GM23248 (cell line): ENCODE results near the gene ETFDH. TPM values are rescaled to one million over a fixed set of nuclear protein-coding genes. Genes with fewer than 3 reads are reported as not detected.

Source experiments
- DNase-seq: peaks from one replicate; pipeline ENCODE4 v3.0.0-alpha.2; 2015
- H2AFZ ChIP-seq: fragments of 200-600 bp; sonication (generic); 2 replicates; pipeline ENCODE4 v1.6.1; 2016; ENCODE audit warnings: antibody characterized with exemption
- H3F3A ChIP-seq: fragments of 200-600 bp; sonication (generic); 2 replicates; pipeline ENCODE4 v1.6.1; 2016; ENCODE audit warnings: mild to moderate bottlenecking, antibody characterized with exemption, mixed run types; ENCODE audit not compliant: insufficient read depth
- H3K27ac ChIP-seq: fragments of 200-600 bp; sonication (generic); 2 replicates; pipeline ENCODE4 v1.5.1; 2016; ENCODE audit warnings: mild to moderate bottlenecking
- H3K27me3 ChIP-seq: fragments of 200-600 bp; sonication (generic); replicated peaks from 2 replicates; pipeline ENCODE4 v1.6.1; 2016; ENCODE audit warnings: mild to moderate bottlenecking; ENCODE audit not compliant: insufficient read depth
- H3K36me3 ChIP-seq: fragments of 200-600 bp; sonication (generic); 2 replicates; pipeline ENCODE4 v1.6.1; 2016; ENCODE audit warnings: low read depth, mild to moderate bottlenecking
- H3K4me1 ChIP-seq: fragments of 200-600 bp; sonication (generic); 2 replicates; pipeline ENCODE4 v1.6.1; 2016; ENCODE audit warnings: mild to moderate bottlenecking; ENCODE audit not compliant: insufficient read depth
- H3K4me2 ChIP-seq: fragments of 200-600 bp; sonication (generic); one replicate; pipeline ENCODE4 v1.6.1; 2016; ENCODE audit warnings: mild to moderate bottlenecking; ENCODE audit not compliant: unreplicated experiment
- H3K4me3 ChIP-seq: fragments of 200-600 bp; sonication (generic); 2 replicates; pipeline ENCODE4 v1.5.1; 2016; ENCODE audit warnings: mild to moderate bottlenecking
- H3K79me2 ChIP-seq: fragments of 200-600 bp; sonication (generic); 2 replicates; pipeline ENCODE4 v1.6.1; 2016; ENCODE audit warnings: mild to moderate bottlenecking; ENCODE audit not compliant: insufficient read depth
- H3K9ac ChIP-seq: fragments of 200-600 bp; sonication (generic); 2 replicates; pipeline ENCODE4 v1.6.1; 2016; ENCODE audit warnings: mild to moderate bottlenecking
- H3K9me2 ChIP-seq: fragments of 200-600 bp; sonication (generic); 2 replicates; pipeline ENCODE4 v1.6.1; 2016; ENCODE audit warnings: mixed run types, mild to moderate bottlenecking, moderate library complexity; ENCODE audit not compliant: insufficient read depth
- H3K9me3 ChIP-seq: fragments of 200-600 bp; sonication (generic); one replicate; pipeline ENCODE4 v1.6.1; 2017; ENCODE audit warnings: low read depth
- H4K20me1 ChIP-seq: fragments of 200-600 bp; sonication (generic); 2 replicates; pipeline ENCODE4 v1.6.0; 2016; ENCODE audit not compliant: insufficient read depth
- EZH2 ChIP-seq: fragments of 200-600 bp; sonication (generic); IDR thresholded peaks from 2 replicates; pipeline ENCODE4 v1.6.1; 2018; ENCODE audit warnings: antibody characterized with exemption, mild to moderate bottlenecking; ENCODE audit not compliant: insufficient read depth, poor library complexity, severe bottlenecking
- EZH2phosphoT487 ChIP-seq: fragments of 200-600 bp; sonication (generic); IDR thresholded peaks from 2 replicates; pipeline ENCODE4 v1.6.1; 2018; ENCODE audit warnings: antibody characterized with exemption, moderate library complexity, mild to moderate bottlenecking, low read depth; ENCODE audit not compliant: insufficient read depth
- WGBS, 2 experiments: methylation state at CpG; one replicate each; pipeline ENCODE4 v1.1.6; 2015 to 2017; ENCODE audit warnings: low lambda C conversion rate in 2 of 2, low coverage in 1 of 2; ENCODE audit errors: missing lambda C conversion rate in 2 of 2; 5-methylcytosine and 5-hydroxymethylcytosine counted together
- in situ Hi-C: fragments of 300-500 bp; cut with MboI; formaldehyde crosslinking; loops from 2 replicates; pipeline ENCODE4 v1.15.0; 2020
- polyA plus RNA-seq: library from polyadenylated mRNA; unstranded; fragments of >200 nt; fragmentation: Nextera tagmentation; extraction: Ambion mirVana; gene quantifications from 2 replicates; pipeline ENCODE4 v1.2.1, GENCODE V29; 2016
- total RNA-seq: library from RNA; depleted of rRNA; stranded (reverse); fragments of >200 nt; shearing (Covaris generic); gene quantifications from 2 replicates; pipeline ENCODE4 v1.2.3, GENCODE V29; 2014; rRNA removed

The ETFDH gene
- total RNA-seq: 18.5 and 26.4 TPM in 2 replicates
- 24.1 and 25.6 TPM in 2 replicates for polyA plus RNA-seq

DNA sequence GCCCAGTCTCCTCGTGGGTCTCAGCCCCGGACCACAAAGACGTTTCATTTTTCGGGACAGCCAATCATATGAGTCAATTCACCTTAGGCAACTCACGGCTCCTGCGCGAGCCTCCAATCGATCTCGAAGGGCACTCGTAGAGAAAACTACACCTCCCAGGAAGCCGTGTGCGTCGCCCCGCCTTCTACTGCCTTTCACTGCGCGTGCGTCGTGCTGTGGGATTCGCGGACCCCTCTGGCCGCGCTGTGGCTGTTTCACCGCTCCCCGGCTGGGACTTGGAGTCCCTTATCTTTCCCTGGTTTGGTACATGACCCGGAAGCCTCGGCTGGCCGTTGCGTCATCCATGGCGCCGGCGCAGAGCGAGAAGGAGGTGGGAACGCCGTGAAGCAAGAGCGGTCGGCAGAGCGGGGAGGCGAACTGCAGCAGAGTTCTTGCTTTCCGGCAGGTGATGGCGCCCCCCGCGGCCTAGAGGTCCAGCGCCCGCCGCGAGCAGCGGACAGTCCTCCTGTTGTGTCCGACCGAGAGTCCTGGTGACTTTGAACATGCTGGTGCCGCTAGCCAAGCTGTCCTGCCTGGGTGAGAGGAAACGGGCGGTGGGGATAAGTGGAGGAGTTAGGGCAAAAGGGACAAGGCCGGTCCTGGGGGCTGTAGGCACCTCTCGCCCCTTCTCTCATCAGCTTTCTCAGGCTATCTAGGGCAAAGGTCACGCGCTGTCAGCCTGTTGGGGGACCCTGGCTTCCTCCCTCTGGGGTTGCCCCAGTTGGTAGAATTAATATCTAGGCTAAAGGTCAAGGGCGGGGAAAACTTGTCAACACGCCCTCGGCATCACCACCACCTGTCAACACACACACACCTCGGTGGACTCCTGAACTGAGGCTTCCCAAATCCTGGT is at the start of gene ETFDH:
ETFDH (plus strand) TSS at position 382 of the 892 bp plus-strand sequence; CDS start at position 543, 161 bp downstream.
- in situ Hi-C loops: no loop called here
- peak within 1 kb of the TSS; percentile 90 for H3K9ac ChIP-seq
- peak within 1 kb of the TSS; percentile 92 for H3K4me3 ChIP-seq
- H3K79me2 ChIP-seq: peaks cover 74% of the 10 kb centered on the region
- TF ChIP-seq EZH2phosphoT487 (no peak), EZH2 (no peak)
- peak within 1 kb of the TSS; percentile 97 for H2AFZ ChIP-seq
- peak; percentile 99 for DNase-seq
- peaks cover 12% of the 10 kb centered on the region for H3K4me1 ChIP-seq
- WGBS, 2 experiments: 0 to 1% methylated on average over 60 of the region's 60 CpGs
- no peaks in the 10 kb centered on the region for H3K9me3 ChIP-seq
- H3K9me2 ChIP-seq: no peaks in the 10 kb centered on the region
- no peaks in the 10 kb centered on the region for H3K27me3 ChIP-seq
- peak within 1 kb of the TSS; percentile 84 for H3K27ac ChIP-seq
- H4K20me1 ChIP-seq: no peaks in the 10 kb centered on the region
- peaks cover 28% of the 10 kb centered on the region for H3F3A ChIP-seq
- no peaks in the 10 kb centered on the region for H3K36me3 ChIP-seq
- H3K4me2 ChIP-seq: peak within 1 kb of the TSS; percentile 93

DNA sequence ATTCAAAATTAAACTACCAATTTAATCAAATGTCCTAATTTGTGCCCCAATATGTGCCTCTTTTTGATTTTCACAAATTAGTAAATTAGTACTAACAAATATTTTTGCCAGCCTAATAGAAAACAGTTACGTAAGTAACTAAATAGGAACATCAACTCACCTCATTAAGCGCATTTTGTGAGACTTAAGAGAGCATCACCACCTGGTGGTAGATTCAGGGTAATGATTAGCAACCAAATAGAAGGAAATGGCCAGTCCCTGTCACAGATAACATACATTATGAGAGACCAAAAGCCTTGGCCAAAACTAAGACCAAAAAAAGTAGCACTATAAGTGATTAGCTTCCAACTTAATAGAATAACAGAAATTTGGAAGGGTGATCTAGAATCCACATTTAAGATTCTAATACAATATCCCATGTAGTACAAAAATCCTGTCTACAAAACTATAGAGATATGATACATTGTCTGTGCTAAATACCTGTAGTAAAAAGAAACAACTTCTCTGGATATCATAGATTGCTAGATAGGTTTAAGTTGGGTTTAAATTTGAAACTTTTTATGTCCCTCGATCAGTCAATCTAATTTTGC is 47.1 kb upstream of the ETFDH start:
- no peak overlapping the region for H3K9ac ChIP-seq
- no peak overlapping the region for H3K4me3 ChIP-seq
- no peak overlapping the region for H2AFZ ChIP-seq
- H3K9me3 ChIP-seq: no peaks in the 10 kb centered on the region
- H4K20me1 ChIP-seq: no peaks in the 10 kb centered on the region
- no peaks in the 10 kb centered on the region for H3F3A ChIP-seq
- no peaks in the 10 kb centered on the region for H3K79me2 ChIP-seq
- H3K9me2 ChIP-seq: no peaks in the 10 kb centered on the region
- no peaks in the 10 kb centered on the region for H3K36me3 ChIP-seq
- no peak for TF ChIP-seq EZH2
- TF ChIP-seq EZH2phosphoT487: no peak
- no peaks in the 10 kb centered on the region for H3K27me3 ChIP-seq
- H3K4me1 ChIP-seq: no peaks in the 10 kb centered on the region
- peak; percentile 84 for DNase-seq
- no peak overlapping the region for H3K4me2 ChIP-seq
- WGBS, 2 experiments: 33 to 39% methylated on average over 3 of the region's 3 CpGs
- H3K27ac ChIP-seq: no peak overlapping the region
- in situ Hi-C loops: loop anchor here (5.0 to 25.0 kb wide), 2 partner anchors 363 to 613 kb away; no protein-coding TSS in a partner anchor

DNA sequence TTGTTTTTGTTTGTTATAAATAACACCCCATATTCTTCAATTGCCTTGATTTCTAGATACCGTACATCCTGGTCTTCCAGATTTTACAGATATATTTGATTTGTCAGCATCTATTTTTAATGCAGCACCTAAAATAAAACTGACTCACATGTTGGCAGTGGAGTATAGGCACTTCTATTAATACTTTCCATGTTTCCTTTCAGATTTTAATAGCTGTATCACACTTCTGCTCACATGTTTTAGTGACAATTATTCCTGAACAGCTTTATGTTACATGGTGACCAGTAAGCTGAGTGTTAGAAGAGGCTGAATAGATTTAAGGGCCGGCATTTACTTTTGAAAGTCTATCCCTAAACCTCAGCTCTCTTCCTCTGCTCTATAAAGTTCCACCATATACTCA is 46.6 kb upstream of the ETFDH start:
- no peak overlapping the region for H3K4me3 ChIP-seq
- H3K27ac ChIP-seq: no peak overlapping the region
- H3K9ac ChIP-seq: no peak overlapping the region
- 47 to 49% methylated on average over 2 of the region's 2 CpGs for WGBS, 2 experiments
- H3K9me2 ChIP-seq: no peaks in the 10 kb centered on the region
- in situ Hi-C loops: loop anchor here (25.0 kb wide), 1 partner anchor 613 kb away; no protein-coding TSS in a partner anchor
- TF ChIP-seq EZH2phosphoT487 (no peak), EZH2 (no peak)
- no peaks in the 10 kb centered on the region for H3K36me3 ChIP-seq
- DNase-seq: peak; percentile 13
- no peaks in the 10 kb centered on the region for H3K79me2 ChIP-seq
- H3F3A ChIP-seq: no peaks in the 10 kb centered on the region
- no peak overlapping the region for H2AFZ ChIP-seq
- no peaks in the 10 kb centered on the region for H3K4me1 ChIP-seq
- H3K27me3 ChIP-seq: no peaks in the 10 kb centered on the region
- no peaks in the 10 kb centered on the region for H3K9me3 ChIP-seq
- H4K20me1 ChIP-seq: no peaks in the 10 kb centered on the region
- no peak overlapping the region for H3K4me2 ChIP-seq

DNA sequence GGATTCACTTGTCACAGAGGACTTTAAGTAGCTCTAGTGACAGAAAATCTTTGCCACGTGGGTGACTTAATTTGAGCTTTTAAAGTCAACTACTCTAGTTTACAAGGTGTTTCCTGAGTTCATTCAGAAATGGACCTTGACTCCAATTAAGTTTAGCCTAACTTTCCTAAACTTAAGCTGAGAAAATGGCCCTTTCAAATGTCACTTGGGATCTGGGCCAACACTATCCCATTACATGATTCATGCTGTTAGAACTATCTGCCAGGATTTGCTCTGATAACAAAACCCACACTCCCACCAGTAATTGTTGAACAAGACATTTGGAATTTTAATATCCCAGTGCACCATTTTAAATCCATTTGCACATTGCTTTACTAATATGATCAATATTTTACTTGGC is 41.2 kb upstream of the ETFDH start:
- Histone ChIP-seq H3K4me3 (no peak overlapping the region), H3K9ac (no peak overlapping the region), H3F3A (no peaks in the 10 kb centered on the region), H3K9me3 (no peaks in the 10 kb centered on the region), H3K9me2 (no peaks in the 10 kb centered on the region), H3K4me2 (peak overlapping the region; percentile 11), H3K27me3 (no peaks in the 10 kb centered on the region), H4K20me1 (no peaks in the 10 kb centered on the region), H3K27ac (no peak overlapping the region), H3K4me1 (0 out of 2 replicates have a peak, but pooled peaks cover 7% of the 10 kb centered on the region), H3K36me3 (no peaks in the 10 kb centered on the region), H3K79me2 (no peaks in the 10 kb centered on the region), H2AFZ (no peak overlapping the region)
- WGBS, 2 experiments: 50 to 52% methylated on average over 1 of the region's 1 CpG
- in situ Hi-C loops: loop anchor here (25.0 kb wide), 1 partner anchor 619 kb away; no protein-coding TSS in a partner anchor
- TF ChIP-seq EZH2: no peak
- DNase-seq: peak; percentile 54
